Erythroblast (primary cell): Measurements from ENCODE around the gene ALKBH3.

Experiments
- GATA1 ChIP-seq: IDR thresholded peaks from 2 replicates; pipeline ENCODE4 v1.6.1; 2011; ENCODE audit warnings: low read depth, mild to moderate bottlenecking, control low read depth, low read length, moderate library complexity
- POLR2A ChIP-seq: IDR thresholded peaks from 2 replicates; pipeline ENCODE4 v1.6.1; 2011; ENCODE audit warnings: mild to moderate bottlenecking, low read length

DNA sequence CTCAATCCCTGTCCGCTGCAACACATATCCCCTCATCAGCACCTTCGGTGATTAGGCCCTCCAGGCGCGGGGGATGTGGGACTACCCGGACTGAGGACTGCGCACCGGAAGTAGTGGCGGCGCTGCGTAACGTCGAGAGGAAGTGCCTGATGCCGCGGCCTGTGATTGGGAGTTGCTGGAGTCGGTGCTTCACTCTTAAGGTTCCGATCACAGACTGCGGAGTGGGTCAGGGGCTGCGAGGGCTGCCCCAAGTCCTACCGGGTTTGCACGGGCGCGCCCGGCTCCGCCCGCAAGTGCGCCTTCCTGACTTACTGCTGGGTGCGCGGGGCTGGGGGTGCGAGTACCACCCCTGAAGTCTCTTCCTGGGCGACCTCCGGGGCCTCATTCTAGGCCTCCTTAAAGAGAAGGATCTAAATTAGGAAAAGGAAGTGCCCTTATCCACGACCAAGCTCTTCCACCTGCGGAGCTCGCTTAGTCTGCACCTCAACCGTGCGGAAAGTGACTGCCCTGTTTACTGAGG, at the start of gene ALKBH3:
- peak; percentile 46 for TF ChIP-seq POLR2A
- no peak for TF ChIP-seq GATA1
